NB4 (cell line): ENCODE data around the gene FXYD7.

Experiments
- DNase-seq: peaks from one replicate; pipeline ENCODE4 v3.0.0; 2010; ENCODE audit warnings: low read depth
- H3K4me3 ChIP-seq: one replicate; pipeline ENCODE4 v1.5.1; 2011; ENCODE audit warnings: mild to moderate bottlenecking, low read depth, low read length, moderate library complexity
- MYC ChIP-seq: IDR thresholded peaks from 2 replicates; pipeline ENCODE4 v1.6.1; 2011; ENCODE audit warnings: low read depth, low read length
- POLR2A ChIP-seq: IDR thresholded peaks from 2 replicates; pipeline ENCODE4 v1.6.1; 2011; ENCODE audit warnings: mild to moderate bottlenecking; ENCODE audit not compliant: insufficient read length; ENCODE audit errors: extremely low read depth
- TF ChIP-seq, protein P1 (sequence below): IDR thresholded peaks from 2 replicates; pipeline ENCODE4 v1.6.1; 2011; ENCODE audit warnings: low read depth, low read length
- TF ChIP-seq, protein P2 (sequence below): IDR thresholded peaks from one replicate; pipeline ENCODE4 v1.5.1; 2012; ENCODE audit warnings: low read depth, low read length

FXYD7 gene

DNA sequence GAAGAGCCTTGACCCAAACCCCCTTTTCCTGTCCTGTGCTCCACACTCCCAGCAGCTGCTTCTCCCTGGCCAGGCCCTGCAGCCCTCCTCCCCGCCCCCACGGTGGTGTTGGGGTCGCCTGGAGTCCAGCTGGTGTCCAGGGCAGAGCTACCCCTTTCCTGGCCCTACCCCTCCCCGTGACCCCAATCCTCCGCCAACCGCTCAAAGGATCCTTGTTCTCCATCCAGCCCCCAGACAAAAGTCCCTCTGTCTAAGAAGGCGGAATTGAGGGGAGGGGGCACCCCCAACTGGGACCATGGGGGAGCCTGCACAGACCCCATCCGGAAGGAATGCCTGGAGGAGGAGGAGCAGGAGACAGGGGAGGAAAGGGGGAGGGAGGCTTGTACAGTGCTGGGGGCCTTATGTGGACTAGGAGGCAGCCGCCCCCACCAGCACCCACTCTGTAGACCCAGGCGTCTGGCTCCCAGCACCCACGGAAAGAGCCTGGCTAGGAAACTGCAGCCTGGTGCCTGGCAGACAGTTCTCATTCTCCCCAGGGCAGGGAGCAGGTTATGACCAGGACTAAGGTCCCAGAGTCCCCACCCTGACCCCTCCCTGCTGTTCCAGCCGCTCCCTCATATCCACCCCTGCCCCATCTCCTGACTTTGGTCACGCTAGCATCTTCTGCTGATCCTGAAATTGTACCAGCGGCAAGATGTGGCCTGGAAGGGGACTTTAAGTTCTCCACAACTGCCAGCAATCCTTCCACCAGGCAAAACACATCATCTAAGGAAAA lies 27.7 kb upstream of the FXYD7 start, which contains the start of gene FXYD3:
Gene FXYD3 (plus strand): TSS at position 647 of the 775 bp plus-strand sequence. CDS start 3,554 bp downstream, outside the sequence.
- TF ChIP-seq POLR2A (no peak), MYC (no peak)
- TF ChIP-seq, protein P1, sequence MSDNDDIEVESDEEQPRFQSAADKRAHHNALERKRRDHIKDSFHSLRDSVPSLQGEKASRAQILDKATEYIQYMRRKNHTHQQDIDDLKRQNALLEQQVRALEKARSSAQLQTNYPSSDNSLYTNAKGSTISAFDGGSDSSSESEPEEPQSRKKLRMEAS = no peak
- TF ChIP-seq, protein P2, sequence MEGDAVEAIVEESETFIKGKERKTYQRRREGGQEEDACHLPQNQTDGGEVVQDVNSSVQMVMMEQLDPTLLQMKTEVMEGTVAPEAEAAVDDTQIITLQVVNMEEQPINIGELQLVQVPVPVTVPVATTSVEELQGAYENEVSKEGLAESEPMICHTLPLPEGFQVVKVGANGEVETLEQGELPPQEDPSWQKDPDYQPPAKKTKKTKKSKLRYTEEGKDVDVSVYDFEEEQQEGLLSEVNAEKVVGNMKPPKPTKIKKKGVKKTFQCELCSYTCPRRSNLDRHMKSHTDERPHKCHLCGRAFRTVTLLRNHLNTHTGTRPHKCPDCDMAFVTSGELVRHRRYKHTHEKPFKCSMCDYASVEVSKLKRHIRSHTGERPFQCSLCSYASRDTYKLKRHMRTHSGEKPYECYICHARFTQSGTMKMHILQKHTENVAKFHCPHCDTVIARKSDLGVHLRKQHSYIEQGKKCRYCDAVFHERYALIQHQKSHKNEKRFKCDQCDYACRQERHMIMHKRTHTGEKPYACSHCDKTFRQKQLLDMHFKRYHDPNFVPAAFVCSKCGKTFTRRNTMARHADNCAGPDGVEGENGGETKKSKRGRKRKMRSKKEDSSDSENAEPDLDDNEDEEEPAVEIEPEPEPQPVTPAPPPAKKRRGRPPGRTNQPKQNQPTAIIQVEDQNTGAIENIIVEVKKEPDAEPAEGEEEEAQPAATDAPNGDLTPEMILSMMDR = no peak
- DNase-seq = no peak
- H3K4me3 ChIP-seq = no peak within 1 kb of the TSS

GRCh38 chr19:35116072-35116801 lies 26.8 kb upstream of the FXYD7 start:
- TF ChIP-seq MYC (no peak), POLR2A (no peak)
- TF ChIP-seq, protein P2 = no peak
- TF ChIP-seq, protein P1 = no peak
- DNase-seq = no peak
- H3K4me3 ChIP-seq = no peak overlapping the region

DNA sequence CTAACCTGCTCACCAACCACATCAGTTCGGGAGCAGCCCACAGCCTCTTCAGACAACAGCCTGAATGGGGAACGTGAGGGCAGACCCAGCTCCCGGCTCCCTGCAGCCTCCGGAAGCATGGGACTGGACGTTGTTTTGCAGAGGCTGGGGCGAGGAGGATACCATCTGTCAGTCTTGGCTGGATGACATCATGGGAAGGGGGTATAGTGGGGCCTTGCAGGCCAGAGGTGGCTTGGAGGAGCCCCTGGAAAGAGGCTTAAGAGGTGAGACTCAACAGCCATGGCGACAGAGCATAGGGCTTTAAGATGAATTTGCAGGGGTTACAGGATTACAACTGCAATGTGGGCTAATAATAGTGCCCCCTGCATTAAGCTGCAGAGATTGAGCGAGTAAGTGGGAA lies 25.9 kb upstream of the FXYD7 start:
- TF ChIP-seq, protein P1 = no peak
- TF ChIP-seq MYC (no peak), POLR2A (no peak)
- TF ChIP-seq, protein P2 = no peak
- no peak overlapping the region for H3K4me3 ChIP-seq
- DNase-seq = no peak

DNA sequence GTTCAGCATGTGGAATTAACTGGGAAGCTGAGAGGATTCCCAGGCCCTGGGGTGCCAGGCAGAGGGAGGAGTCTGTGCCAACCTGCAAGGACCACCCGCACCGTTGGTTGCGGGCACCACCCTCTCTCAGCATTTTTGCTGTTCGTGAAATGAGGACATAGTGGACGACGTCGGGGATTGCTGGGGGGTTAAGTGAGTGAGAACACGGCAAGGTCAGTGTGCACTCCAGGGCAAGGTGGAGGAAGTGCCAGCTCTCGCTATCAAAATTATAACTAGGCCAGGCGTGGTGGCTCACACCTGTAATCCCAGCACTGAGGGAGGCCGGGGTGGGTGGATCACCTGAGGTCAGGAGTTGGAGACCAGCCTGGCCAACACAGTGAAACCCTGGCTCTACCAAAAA lies 25.3 kb upstream of the FXYD7 start:
- no peak overlapping the region for H3K4me3 ChIP-seq
- TF ChIP-seq, protein P1 = no peak
- TF ChIP-seq MYC (no peak), POLR2A (no peak)
- TF ChIP-seq, protein P2 = no peak
- no peak for DNase-seq

GRCh38 chr19:35118268-35119020 lies 24.6 kb upstream of the FXYD7 start:
- TF ChIP-seq, protein P2 = no peak
- TF ChIP-seq POLR2A (no peak), MYC (no peak)
- TF ChIP-seq, protein P1 = no peak
- no peak overlapping the region for H3K4me3 ChIP-seq
- no peak for DNase-seq
